ENCODE measurements around the gene IFI44L.

- no peak for TF ChIP-seq CTCF (IDR thresholded peaks at IDR 0.05)
- no peak for TF ChIP-seq CHD2 (IDR thresholded peaks at IDR 0.05; ENCODE audit: low read length, partially characterized antibody)
- no peak for TF ChIP-seq EP300 (IDR thresholded peaks at IDR 0.05; ENCODE audit: borderline replicate concordance in 1 of 2, low read depth in 1 of 2, low read length in 1 of 2)
Observed at GRCh38 chr1:78586572-78586971, 33.7 kb upstream of the IFI44L start.

All from SK-N-SH (cell line).